GM19468 (cell line): ENCODE measurements around the gene FURIN.
A peak's percentile ranks its signal among the peaks of the same experiment; 100 is the strongest.
"Not testable (repeated sequence)": the region's sequence is repeated elsewhere in the genome, so short reads cannot be mapped to it uniquely, and the experiment has no call there.

Experiments used
- ATAC-seq: cut with Tn5 transposase; IDR thresholded peaks from one replicate; pipeline ENCODE4 v1.9.1; 2021; ENCODE audit warnings: mild to moderate bottlenecking, moderate library complexity, moderate number of reproducible peaks; ENCODE audit not compliant: unreplicated experiment; ENCODE audit errors: extremely low read depth

FURIN gene

GRCh38 chr15:90893175-90894090, 25.0 kb downstream of the FURIN start:
- no peak for ATAC-seq

GRCh38 chr15:90895571-90896117, 27.3 kb downstream of the FURIN start:
- no peak for ATAC-seq

GRCh38 chr15:90897131-90897655, 28.8 kb downstream of the FURIN start:
- ATAC-seq = not testable (repeated sequence)

GRCh38 chr15:90901175-90902039, 33.0 kb downstream of the FURIN start:
- no peak for ATAC-seq

DNA sequence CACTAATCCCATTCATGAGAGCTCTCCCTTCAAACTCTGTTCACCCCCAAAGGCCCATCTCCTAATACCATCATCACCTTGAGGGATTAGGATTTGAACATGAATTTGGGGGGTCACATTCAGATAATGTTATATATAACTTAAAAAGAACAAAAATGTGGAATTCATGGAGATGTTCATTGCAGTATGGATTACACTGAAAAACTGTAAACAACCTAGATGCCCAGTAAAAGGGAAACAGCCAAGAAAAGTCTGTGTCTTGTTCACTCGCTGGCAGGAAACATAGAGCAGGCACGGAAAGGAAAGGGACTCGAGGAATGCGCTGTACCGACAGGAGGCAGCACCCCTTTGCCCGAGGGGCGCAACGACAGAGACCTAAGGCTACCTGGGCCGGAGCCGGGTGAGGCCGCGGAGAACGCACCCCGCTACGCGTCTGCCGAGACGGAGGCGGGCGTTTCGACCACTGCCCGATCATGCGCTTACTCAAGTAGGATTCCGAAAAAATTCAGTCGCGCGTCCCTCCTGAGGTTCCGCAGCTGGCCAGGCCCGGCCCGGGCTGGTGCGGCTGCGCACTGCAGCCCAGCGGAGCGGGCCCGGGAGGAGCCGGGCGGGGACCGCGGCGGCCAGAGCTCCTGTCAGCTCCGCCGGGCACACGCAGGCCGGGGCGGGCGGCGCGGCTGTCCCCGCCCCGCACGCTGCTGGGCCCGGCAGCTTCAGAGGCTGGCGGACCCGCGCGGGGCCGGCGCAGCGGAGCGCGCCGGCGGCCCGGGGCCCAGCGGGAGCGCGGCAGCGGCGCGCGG, 33.9 kb downstream of the FURIN start:
- peak; percentile 55 for ATAC-seq

- ATAC-seq = peak; percentile 49
These were observed 34.7 kb downstream of the FURIN start, which contains the start of gene MAN2A2 for GRCh38 chr15:90902840-90903732. MAN2A2 (plus strand) TSS chr15:90903302; CDS start chr15:90904208, 906 bp downstream.

GRCh38 chr15:90903733-90904536, 35.5 kb downstream of the FURIN start:
- no peak for ATAC-seq

- no peak for ATAC-seq
These were observed 36.4 kb downstream of the FURIN start for GRCh38 chr15:90904746-90905145.

GRCh38 chr15:90905306-90906180, 37.2 kb downstream of the FURIN start:
- no peak for ATAC-seq

DNA sequence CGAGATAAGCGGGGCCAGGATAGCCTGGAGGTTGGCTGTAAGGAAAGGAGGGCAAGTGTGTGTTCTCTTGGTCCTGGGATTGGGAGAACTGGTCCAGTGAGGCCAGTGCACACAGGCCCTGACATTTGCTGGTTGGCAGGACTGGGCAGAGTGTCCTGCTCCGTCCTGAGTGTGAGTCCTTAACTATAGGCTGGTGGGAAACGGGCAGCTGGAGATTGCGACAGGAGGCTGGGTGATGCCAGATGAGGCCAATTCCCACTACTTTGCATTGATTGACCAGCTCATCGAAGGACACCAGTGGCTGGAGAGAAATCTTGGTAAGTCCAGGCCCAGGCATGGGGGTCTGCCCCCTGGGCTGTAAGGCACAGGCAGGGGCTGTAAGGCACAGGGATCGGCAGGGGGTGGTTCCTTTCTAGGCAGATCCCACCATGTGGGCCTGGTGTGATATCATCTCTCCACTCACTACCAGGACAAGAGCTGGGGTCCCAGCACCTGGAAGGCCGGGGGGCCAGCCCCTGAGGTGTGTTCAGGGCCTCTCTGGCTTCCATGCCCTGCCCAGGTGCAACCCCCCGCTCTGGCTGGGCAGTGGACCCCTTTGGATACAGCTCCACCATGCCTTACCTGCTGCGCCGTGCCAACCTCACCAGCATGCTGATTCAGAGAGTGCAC, 37.9 kb downstream of the FURIN start:
- no peak for ATAC-seq

GRCh38 chr15:90907051-90907660, 38.8 kb downstream of the FURIN start:
- no peak for ATAC-seq

GRCh38 chr15:90907838-90908507, 39.6 kb downstream of the FURIN start:
- ATAC-seq = no peak

GRCh38 chr15:90909449-90909848, 41.1 kb downstream of the FURIN start:
- not testable (repeated sequence) for ATAC-seq

GRCh38 chr15:90909976-90910375, 41.6 kb downstream of the FURIN start:
- no peak for ATAC-seq
